ENCODE measurements around the gene FLOT1.
"Not testable (repeated sequence)": the region's sequence is repeated elsewhere in the genome, so short reads cannot be mapped to it uniquely, and the experiment has no call there.

The FLOT1 gene

GRCh38 chr6:30744054-30744805, 1.7 kb upstream of the FLOT1 start, which contains the start of gene IER3:
IER3 (minus strand) TSS chr6:30744547; CDS start chr6:30744518, 29 bp downstream.
- peak; percentile 91 for DNase-seq

- DNase-seq = peak; percentile 63
These were observed 889 bp upstream of the FLOT1 start for GRCh38 chr6:30743099-30744053.

DNA sequence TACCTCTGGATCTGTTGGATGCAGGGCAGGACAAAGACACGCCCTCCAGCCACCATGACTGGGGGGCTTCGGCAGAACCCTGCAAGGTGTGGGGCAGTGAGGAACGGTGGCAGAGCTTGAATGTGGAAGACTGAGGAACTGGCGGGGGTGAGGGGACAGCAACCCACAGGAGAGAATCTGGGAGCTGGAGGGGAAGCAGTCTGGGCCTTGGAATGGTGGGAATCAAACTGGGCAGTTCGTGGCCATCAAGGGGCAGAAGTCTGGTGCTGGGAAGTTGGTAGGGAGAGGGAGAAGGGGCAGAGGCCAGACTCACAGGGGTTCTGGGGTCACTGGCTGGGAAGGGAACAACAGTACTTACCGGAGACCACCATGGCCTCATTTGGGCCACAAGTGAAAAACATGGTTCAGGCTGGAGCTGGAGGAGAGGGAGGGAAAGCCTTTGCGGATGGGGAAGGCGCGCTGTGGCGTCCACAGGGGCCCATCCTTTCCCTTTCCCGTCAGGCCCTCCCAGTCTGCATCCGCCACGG, 635 bp downstream of the FLOT1 start:
- no peak for DNase-seq

DNA sequence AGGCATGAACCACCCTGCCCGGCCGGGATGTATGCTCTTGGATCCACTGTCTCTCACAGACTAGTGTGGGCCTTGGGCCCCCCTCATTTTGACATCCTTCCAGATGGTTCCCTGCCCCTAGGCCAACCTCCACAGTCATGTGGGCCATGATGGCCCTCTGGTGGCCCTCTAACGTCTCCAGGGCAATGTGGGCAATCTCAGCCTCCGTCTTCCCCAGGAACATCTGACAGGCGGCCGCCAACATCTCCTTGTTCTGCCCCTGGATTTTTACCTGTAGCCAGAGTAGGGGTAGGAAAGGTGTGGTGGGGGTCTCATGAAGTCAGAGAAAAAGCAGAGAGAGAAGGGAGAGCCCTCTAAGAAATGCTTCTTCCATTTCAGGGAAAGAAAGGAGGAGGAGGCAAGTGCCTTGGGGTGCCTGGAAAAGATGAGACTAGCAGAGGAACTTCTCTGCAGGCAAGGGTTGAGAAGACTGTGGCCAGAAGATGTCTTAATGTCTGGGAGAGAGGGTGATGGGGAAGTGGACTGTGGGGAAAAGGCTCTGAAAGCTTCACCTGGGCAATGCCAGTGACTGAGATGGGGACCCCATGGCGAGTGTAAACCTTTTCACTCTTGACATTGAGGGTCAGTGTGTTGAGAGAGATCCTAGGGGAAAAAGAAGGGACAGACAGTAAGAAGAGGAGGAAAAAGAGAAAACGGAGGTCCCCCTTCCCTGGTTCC, 1.3 kb downstream of the FLOT1 start:
- peak; percentile 35 for DNase-seq

GRCh38 chr6:30740540-30740870, 2.0 kb downstream of the FLOT1 start:
- no peak for DNase-seq

DNA sequence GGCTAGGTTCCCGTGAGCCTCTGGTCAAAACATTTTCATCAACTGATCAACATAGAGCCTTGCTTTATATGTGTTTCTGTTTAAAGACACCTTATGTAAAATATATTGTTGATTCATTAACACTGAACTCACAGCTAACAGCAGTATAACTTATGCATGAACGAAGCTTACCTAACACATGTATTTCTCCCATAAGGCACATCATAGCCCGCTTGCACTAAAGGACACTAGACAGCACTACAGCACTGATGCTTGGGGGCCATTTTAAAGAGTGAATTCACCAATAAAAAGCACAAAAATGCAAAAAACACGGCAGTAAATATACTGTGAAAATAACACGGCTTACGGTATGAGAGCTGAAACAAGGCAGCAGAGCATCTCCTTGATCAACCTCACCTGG, 4.0 kb downstream of the FLOT1 start:
- no peak for DNase-seq

DNA sequence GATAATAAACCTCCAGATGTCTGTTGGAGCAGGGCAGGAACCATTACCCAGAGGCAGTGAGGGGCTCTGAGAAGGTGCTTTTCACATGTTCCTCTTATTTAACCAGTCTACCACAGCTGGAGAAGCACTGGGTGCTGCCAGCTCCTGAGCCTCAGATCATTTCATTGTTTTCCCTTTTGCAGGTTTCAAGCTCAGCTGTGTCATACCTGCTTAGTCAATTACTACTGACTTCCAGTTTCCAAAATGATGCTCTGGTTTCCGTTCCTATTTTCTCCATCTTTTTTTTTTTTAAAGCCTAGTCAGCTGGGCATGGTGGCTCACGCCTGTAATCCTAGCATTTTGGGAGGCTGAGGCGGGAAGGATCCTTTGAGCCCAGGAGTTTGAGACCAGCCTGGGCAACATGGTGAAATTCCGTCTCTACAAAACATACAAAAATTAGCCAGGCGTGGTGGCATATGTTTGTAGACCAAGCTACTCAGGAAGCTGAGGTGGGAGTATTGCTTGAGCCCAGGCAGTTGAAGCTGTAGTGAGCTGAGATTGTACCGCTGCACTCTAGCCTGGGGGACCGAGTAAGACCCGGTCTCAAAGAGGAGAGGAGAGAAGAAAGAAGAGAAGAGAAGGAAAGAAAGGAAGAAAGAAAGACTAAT, 6.7 kb downstream of the FLOT1 start:
- peak; percentile 50 for DNase-seq

- no peak for DNase-seq
These were observed 10.1 kb downstream of the FLOT1 start for GRCh38 chr6:30732237-30732943.

GRCh38 chr6:30730601-30731435, 11.7 kb downstream of the FLOT1 start:
- peak; percentile 93 for DNase-seq

DNA sequence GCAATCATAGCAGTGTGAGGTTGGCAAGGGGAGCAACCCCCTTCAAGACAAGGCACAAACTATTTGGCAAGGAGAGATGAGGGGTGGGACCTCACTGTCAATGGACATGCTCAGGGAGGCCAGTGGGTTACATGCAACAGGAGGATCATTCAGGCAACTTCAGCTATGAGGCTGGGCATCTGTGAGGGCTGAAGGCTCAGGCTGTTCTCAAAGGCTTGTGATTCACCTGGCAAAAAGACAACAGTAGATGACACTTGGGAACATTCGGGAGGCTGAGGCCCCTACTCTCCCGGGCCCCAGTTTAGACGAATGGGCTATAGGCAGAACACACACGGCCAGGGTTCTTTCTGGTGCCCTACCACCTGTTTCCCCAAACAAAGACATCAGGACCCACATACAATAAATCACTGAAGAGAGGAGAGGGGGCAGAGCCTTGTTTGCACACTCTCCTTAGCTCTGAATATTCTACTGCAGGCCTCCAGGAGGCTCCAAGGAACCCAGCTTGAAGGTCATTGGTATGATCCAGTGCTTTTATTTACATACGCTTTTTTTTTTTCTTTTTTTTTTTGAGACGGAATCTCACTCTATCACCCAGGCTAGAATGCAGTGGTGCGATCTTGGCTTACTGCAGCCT, 14.4 kb downstream of the FLOT1 start:
- no peak for DNase-seq

DNA sequence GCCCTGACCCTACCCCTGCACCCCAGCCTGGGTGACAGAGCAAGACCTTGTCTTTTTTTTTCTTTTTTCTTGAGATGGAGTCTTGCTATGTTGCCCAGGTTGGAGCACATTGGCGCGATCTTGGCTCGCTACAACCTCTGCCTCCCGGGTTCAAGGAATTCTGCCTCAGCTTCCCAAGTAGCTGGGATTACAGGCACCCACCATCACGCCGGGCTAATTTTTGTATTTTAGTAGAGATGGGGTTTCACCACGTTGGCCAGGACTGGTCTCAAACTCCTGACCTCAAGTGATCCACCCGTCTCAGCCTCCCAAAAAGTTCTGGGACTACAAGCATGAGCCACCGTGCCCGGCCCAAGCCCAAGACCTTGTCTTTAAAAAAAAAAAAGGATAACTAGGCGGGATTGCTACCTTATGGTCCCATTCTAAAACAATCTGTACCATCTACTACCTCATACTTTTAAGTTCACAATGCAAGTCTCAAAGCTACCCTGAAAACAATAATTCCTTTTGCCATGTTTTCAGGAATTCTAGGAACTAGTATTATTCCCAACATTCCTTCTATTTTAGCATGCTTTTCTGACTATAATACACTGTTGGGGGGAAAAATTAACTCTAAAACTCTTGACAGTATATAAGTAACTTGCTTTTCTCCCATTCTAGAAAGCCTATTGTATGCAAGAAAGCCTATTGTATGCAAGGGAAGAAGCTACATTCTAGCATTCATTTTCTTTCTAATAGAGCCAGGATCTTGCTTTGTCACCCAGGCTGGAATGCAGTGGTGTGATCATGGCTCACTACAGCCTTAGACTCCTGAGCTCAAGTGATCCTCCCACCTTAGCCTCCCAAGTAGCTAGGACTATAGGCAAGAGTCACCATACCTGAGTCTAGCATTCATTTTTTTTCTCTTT, 15.7 kb downstream of the FLOT1 start:
- DNase-seq = no peak

GRCh38 chr6:30725713-30726505, 16.6 kb downstream of the FLOT1 start:
- DNase-seq = no peak

DNA sequence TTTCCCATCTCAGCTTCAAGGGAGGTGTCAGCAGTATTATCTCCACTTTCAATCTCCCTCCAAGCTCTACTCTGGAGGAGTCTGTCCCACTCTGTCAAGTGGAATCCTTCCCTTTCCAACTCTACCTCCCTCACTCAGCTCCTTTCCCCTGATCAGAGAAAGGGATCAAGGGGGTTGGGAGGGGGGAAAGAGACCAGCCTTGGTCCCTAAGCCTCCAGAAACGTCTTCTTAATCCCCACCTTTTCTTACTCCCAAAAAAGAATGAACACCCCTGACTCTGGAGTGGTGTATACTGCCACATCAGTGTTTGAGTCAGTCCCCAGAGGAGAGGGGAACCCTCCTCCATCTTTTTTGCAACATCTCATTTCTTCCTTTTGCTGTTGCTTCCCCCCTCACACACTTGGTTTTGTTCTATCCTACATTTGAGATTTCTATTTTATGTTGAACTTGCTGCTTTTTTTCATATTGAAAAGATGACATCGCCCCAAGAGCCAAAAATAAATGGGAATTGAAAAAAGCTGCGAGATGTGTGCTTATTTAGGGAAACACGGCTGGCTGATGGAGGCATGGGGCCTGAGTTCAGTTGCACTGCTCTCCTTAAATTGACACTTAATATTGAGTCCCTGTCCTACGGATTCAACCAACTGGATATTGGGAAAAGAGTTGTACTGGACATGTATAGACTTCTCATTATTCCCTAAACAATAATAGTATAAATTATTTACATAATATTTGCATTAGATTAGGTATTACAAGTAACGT, 17.4 kb downstream of the FLOT1 start:
- DNase-seq = no peak

DNA sequence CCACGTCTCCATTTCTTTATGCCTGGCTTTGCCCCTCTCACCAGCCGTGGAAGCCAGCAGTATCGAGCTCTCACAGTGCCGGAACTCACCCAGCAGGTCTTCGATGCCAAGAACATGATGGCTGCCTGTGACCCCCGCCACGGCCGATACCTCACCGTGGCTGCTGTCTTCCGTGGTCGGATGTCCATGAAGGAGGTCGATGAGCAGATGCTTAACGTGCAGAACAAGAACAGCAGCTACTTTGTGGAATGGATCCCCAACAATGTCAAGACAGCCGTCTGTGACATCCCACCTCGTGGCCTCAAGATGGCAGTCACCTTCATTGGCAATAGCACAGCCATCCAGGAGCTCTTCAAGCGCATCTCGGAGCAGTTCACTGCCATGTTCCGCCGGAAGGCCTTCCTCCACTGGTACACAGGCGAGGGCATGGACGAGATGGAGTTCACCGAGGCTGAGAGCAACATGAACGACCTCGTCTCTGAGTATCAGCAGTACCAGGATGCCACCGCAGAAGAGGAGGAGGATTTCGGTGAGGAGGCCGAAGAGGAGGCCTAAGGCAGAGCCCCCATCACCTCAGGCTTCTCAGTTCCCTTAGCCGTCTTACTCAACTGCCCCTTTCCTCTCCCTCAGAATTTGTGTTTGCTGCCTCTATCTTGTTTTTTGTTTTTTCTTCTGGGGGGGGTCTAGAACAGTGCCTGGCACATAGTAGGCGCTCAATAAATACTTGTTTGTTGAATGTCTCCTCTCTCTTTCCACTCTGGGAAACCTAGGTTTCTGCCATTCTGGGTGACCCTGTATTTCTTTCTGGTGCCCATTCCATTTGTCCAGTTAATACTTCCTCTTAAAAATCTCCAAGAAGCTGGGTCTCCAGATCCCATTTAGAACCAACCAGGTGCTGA, 18.4 kb downstream of the FLOT1 start:
- DNase-seq = not testable (repeated sequence)

GRCh38 chr6:30723159-30723842, 19.2 kb downstream of the FLOT1 start:
- not testable (repeated sequence) for DNase-seq
